SK-N-SH treated with all-trans-retinoic acid at 6 μM for 48 hours (cell line): ENCODE measurements around the gene MZB1.

Experiments used
- ATAC-seq: fragments of 200-7000 bp; cut with Tn5 transposase; 3 replicates; pipeline ENCODE4 v1.9.1; 2020; ENCODE audit warnings: mild to moderate bottlenecking, moderate library complexity
- ARNTL ChIP-seq: fragments of 450-650 bp; formaldehyde crosslinking; IDR thresholded peaks from 2 replicates; pipeline ENCODE4 v1.5.0; 2020; ENCODE audit warnings: low read depth, mild to moderate bottlenecking, moderate library complexity, borderline replicate concordance
- CSDC2 ChIP-seq: fragments of 250-450 bp; sonication (Bioruptor Pico); IDR thresholded peaks from 2 replicates; pipeline ENCODE4 v1.5.0; 2020; ENCODE audit warnings: mild to moderate bottlenecking, moderate library complexity
- ISL1 ChIP-seq: fragments of 250-450 bp; sonication (Bioruptor Pico); IDR thresholded peaks from 2 replicates; pipeline ENCODE4 v2.1.2; 2022; ENCODE audit warnings: mild to moderate bottlenecking, moderate library complexity
- PPARA ChIP-seq: fragments of 250-450 bp; sonication (Bioruptor Pico); IDR thresholded peaks from 2 replicates; pipeline ENCODE4 v1.5.0; 2020; ENCODE audit warnings: mild to moderate bottlenecking, borderline replicate concordance
- RARB ChIP-seq: fragments of 250-450 bp; sonication (Bioruptor Pico); IDR thresholded peaks from 2 replicates; pipeline ENCODE4 v1.8.0; 2021; ENCODE audit warnings: mild to moderate bottlenecking, moderate library complexity
- SNAI2 ChIP-seq: fragments of 250-450 bp; sonication (Bioruptor Pico); IDR thresholded peaks from 2 replicates; pipeline ENCODE4 v1.5.0; 2020; ENCODE audit warnings: mild to moderate bottlenecking, moderate library complexity
- ZFP3 ChIP-seq: fragments of 250-450 bp; sonication (Bioruptor Pico); IDR thresholded peaks from 2 replicates; pipeline ENCODE4 v1.5.0; 2020; ENCODE audit warnings: mild to moderate bottlenecking, moderate library complexity
- ZFP30 ChIP-seq: fragments of 450-650 bp; formaldehyde crosslinking; IDR thresholded peaks from 2 replicates; pipeline ENCODE4 v1.5.0; 2022; ENCODE audit warnings: mild to moderate bottlenecking, moderate library complexity
- ZNF565 ChIP-seq: fragments of 450-650 bp; formaldehyde crosslinking; conservative IDR thresholded peaks from 2 replicates; pipeline ENCODE4 v1.5.0; 2020; ENCODE audit warnings: low read depth, mild to moderate bottlenecking, moderate library complexity
- ZNF70 ChIP-seq: fragments of 450-650 bp; formaldehyde crosslinking; IDR thresholded peaks from 2 replicates; pipeline ENCODE4 v1.5.0; 2020; ENCODE audit warnings: mild to moderate bottlenecking, moderate library complexity
- TF ChIP-seq, protein P1 (sequence below): fragments of 250-450 bp; sonication (Bioruptor Pico); IDR thresholded peaks from 2 replicates; pipeline ENCODE4 v1.5.1; 2021; ENCODE audit warnings: mild to moderate bottlenecking, moderate library complexity
- TF ChIP-seq, protein P2 (sequence below): fragments of 250-450 bp; sonication (Bioruptor Pico); IDR thresholded peaks from 2 replicates; pipeline ENCODE4 v1.8.0; 2021; ENCODE audit warnings: low read depth, mild to moderate bottlenecking, moderate library complexity, borderline replicate concordance
- TF ChIP-seq, protein P3 (sequence below): fragments of 250-450 bp; sonication (Bioruptor Pico); IDR thresholded peaks from 2 replicates; pipeline ENCODE4 v1.8.0; 2020; ENCODE audit warnings: mild to moderate bottlenecking, moderate library complexity, borderline replicate concordance
- TF ChIP-seq, protein P4 (sequence below): fragments of 250-450 bp; sonication (Bioruptor Pico); IDR thresholded peaks from 2 replicates; pipeline ENCODE4 v1.5.0; 2020; ENCODE audit warnings: mild to moderate bottlenecking, moderate library complexity

Gene MZB1

DNA sequence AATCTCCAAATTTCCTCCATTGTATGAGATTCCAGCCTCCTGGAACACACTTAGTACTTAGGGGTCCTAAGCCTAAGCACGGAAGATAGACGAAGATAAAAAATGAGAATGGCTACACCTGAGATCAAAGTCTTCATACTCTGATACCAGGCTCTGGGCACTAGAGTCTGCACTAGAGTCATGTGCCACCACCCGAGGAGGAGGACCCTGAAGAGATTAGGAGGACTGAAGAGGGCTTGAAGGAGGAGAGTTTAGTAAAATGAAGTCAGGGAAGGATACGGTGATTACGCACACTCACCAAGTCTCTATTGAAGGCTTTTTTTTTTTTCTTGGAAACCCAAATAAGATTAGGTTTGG is 14.7 kb upstream of the MZB1 start (continued):
- TF ChIP-seq, protein P1, sequence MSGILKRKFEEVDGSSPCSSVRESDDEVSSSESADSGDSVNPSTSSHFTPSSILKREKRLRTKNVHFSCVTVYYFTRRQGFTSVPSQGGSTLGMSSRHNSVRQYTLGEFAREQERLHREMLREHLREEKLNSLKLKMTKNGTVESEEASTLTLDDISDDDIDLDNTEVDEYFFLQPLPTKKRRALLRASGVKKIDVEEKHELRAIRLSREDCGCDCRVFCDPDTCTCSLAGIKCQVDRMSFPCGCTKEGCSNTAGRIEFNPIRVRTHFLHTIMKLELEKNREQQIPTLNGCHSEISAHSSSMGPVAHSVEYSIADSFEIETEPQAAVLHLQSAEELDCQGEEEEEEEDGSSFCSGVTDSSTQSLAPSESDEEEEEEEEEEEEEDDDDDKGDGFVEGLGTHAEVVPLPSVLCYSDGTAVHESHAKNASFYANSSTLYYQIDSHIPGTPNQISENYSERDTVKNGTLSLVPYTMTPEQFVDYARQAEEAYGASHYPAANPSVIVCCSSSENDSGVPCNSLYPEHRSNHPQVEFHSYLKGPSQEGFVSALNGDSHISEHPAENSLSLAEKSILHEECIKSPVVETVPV (CRISPR knock-in tag): no peak
- TF ChIP-seq PPARA (CRISPR knock-in tag): no peak

DNA sequence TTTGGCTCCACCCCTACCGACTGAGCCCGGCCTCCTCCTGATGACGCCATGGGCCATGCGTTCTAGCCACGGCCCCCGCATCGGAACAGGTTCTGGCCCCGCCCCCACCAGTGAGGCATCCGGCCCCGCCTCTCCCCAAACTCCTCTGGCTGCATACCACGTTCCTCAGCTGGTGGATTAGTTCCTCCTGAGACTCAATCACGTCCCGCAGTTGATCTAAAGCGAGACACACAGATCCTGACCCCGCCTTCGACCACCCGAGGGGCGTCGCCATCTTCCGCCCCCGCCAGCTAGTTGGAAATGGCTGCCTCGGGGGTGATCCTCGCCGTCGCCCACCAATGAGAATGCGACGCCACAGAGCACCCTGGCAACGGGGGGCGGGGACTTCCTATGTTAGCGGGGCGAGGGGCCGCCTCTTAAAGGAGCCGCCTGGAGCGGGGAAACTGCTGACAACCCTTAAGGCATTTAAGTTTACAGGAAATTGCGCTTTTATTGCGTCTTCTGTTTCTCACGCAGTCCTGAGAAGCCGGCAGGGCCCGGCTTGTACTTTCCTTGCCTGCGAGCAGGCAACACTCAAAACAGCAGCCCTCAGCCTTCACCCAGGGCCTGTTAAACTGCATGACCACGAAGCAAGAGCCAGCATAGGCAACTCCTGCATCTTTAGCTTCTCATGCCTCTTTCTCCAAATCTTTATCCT is 14.2 kb upstream of the MZB1 start, which contains the start of gene SPATA24:
TSS of gene SPATA24 (minus strand) at position 303 of the 697 bp plus-strand sequence. CDS start at position 274, 29 bp downstream.
- peak; percentile 95 for ATAC-seq
- TF ChIP-seq, protein P2, sequence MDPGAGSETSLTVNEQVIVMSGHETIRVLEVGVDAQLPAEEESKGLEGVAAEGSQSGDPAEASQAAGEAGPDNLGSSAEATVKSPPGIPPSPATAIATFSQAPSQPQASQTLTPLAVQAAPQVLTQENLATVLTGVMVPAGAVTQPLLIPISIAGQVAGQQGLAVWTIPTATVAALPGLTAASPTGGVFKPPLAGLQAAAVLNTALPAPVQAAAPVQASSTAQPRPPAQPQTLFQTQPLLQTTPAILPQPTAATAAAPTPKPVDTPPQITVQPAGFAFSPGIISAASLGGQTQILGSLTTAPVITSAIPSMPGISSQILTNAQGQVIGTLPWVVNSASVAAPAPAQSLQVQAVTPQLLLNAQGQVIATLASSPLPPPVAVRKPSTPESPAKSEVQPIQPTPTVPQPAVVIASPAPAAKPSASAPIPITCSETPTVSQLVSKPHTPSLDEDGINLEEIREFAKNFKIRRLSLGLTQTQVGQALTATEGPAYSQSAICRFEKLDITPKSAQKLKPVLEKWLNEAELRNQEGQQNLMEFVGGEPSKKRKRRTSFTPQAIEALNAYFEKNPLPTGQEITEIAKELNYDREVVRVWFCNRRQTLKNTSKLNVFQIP: no peak
- TF ChIP-seq, protein P3, sequence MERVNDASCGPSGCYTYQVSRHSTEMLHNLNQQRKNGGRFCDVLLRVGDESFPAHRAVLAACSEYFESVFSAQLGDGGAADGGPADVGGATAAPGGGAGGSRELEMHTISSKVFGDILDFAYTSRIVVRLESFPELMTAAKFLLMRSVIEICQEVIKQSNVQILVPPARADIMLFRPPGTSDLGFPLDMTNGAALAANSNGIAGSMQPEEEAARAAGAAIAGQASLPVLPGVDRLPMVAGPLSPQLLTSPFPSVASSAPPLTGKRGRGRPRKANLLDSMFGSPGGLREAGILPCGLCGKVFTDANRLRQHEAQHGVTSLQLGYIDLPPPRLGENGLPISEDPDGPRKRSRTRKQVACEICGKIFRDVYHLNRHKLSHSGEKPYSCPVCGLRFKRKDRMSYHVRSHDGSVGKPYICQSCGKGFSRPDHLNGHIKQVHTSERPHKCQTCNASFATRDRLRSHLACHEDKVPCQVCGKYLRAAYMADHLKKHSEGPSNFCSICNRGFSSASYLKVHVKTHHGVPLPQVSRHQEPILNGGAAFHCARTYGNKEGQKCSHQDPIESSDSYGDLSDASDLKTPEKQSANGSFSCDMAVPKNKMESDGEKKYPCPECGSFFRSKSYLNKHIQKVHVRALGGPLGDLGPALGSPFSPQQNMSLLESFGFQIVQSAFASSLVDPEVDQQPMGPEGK: peak; percentile 20; the same call in 1 of the 2 replicates

DNA sequence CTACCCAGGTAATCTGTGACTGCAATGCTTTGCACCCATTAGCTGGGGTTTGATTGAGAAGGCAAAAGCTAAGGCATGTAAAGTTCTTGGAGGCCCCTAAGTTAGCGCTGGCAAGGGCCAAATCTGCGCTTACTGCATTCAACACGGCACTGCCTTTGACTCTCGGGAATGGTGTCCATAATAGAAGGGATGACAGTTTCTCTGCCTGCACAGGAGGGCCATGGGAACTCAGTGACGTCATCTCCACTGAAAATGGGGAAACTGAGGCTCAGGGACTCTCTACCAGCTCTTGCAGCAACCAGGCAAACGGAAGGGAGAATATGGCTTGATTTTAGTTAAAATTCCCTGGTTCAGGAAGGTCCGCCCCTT is 13.7 kb upstream of the MZB1 start:
- TF ChIP-seq ZFP30 (CRISPR knock-in tag): no peak
- TF ChIP-seq, protein P3: no peak
- no peak for TF ChIP-seq SNAI2 (CRISPR knock-in tag)
- TF ChIP-seq ARNTL (CRISPR knock-in tag): no peak
- TF ChIP-seq ISL1 (CRISPR knock-in tag): no peak
- TF ChIP-seq ZNF70 (CRISPR knock-in tag): no peak
- TF ChIP-seq, protein P1 (CRISPR knock-in tag): no peak
- TF ChIP-seq ZNF565 (CRISPR knock-in tag): no peak
- no peak for TF ChIP-seq ZFP3 (CRISPR knock-in tag)
- TF ChIP-seq, protein P4, sequence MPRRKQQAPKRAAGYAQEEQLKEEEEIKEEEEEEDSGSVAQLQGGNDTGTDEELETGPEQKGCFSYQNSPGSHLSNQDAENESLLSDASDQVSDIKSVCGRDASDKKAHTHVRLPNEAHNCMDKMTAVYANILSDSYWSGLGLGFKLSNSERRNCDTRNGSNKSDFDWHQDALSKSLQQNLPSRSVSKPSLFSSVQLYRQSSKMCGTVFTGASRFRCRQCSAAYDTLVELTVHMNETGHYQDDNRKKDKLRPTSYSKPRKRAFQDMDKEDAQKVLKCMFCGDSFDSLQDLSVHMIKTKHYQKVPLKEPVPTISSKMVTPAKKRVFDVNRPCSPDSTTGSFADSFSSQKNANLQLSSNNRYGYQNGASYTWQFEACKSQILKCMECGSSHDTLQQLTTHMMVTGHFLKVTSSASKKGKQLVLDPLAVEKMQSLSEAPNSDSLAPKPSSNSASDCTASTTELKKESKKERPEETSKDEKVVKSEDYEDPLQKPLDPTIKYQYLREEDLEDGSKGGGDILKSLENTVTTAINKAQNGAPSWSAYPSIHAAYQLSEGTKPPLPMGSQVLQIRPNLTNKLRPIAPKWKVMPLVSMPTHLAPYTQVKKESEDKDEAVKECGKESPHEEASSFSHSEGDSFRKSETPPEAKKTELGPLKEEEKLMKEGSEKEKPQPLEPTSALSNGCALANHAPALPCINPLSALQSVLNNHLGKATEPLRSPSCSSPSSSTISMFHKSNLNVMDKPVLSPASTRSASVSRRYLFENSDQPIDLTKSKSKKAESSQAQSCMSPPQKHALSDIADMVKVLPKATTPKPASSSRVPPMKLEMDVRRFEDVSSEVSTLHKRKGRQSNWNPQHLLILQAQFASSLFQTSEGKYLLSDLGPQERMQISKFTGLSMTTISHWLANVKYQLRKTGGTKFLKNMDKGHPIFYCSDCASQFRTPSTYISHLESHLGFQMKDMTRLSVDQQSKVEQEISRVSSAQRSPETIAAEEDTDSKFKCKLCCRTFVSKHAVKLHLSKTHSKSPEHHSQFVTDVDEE (CRISPR knock-in tag): no peak
- TF ChIP-seq, all 23 proteins: peak for 0
- peak; percentile 31 for ATAC-seq

DNA sequence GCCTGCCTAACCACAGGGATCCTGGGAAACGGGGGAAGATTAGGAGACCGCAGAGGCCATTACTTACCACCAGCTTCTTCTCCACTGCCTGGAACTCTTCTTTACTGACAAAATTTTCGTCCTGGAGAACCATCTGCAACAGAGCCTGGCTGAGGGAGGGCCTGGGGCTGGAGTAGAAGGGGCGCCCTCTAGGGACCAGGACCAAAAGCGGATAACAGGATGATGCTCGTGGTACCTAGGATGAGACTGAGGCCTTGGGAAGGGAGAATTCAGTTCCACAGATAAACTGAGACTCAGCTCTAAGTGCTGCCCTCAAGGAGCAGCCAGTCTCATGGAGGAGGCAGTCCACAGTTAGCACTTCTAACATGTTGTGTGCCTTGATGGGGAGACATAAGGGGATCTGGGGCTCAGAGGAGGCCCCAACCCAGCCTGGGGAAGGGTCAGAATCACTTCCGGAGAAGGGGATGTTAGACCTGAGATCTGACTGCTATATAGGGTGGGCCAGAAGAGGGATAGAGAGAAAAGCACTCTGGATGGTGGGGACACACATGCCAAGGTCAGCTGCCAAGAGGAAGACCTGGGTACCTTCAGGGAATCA is 12.9 kb upstream of the MZB1 start:
- ATAC-seq: 0 out of 3 replicates have a peak, but pooled peaks have one; percentile 8
- no peak for TF ChIP-seq ZFP3 (CRISPR knock-in tag)
- TF ChIP-seq, protein P3: no peak
- no peak for TF ChIP-seq ARNTL (CRISPR knock-in tag)
- TF ChIP-seq, protein P4 (CRISPR knock-in tag): no peak
- TF ChIP-seq ZNF70 (CRISPR knock-in tag): no peak
- no peak for TF ChIP-seq RARB (CRISPR knock-in tag)
- TF ChIP-seq, protein P1 (CRISPR knock-in tag): no peak
- TF ChIP-seq CSDC2 (CRISPR knock-in tag): no peak
